Measurements from ENCODE around the gene PTCH2.

DNA sequence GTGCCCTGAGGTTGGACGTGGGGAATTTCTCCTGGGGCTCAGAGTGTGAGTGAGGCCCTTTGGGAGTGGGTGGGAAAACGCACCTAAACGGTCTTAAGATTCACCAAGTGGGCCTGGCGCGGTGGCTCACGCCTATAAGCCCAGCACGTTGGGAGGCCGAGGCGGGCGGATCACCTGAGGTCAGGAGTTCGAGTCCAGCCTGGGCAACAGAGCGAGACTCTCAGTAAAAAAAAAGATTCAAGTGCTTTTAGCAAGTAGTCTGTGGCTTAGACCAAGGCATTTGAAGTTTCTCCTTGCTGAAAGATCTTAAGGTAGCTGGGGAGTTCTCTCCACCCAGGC, 66.4 kb downstream of the PTCH2 start:
- TF ChIP-seq, protein P1, sequence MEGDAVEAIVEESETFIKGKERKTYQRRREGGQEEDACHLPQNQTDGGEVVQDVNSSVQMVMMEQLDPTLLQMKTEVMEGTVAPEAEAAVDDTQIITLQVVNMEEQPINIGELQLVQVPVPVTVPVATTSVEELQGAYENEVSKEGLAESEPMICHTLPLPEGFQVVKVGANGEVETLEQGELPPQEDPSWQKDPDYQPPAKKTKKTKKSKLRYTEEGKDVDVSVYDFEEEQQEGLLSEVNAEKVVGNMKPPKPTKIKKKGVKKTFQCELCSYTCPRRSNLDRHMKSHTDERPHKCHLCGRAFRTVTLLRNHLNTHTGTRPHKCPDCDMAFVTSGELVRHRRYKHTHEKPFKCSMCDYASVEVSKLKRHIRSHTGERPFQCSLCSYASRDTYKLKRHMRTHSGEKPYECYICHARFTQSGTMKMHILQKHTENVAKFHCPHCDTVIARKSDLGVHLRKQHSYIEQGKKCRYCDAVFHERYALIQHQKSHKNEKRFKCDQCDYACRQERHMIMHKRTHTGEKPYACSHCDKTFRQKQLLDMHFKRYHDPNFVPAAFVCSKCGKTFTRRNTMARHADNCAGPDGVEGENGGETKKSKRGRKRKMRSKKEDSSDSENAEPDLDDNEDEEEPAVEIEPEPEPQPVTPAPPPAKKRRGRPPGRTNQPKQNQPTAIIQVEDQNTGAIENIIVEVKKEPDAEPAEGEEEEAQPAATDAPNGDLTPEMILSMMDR (conservative IDR thresholded peaks at IDR 0.05; ENCODE audit: low read depth, low read length), result no peak
- TF ChIP-seq EZH2 (IDR thresholded peaks at IDR 0.05; ENCODE audit: low read length, unreplicated experiment), result no peak
